Bronchial epithelial cell (primary cell): ENCODE results near the gene RPS27L. TPM values are rescaled to one million over a fixed set of nuclear protein-coding genes. Genes with fewer than 3 reads are reported as not detected.

Source experiments
- DNase-seq: peaks from one replicate; pipeline ENCODE4 v3.0.0-alpha.2; 2010; ENCODE audit warnings: low read depth
- FAIRE-seq: peaks from 2 replicates; lab custom pipeline; 2011; peaks lifted over from hg19 to GRCh38; lab: Jason Lieb, UNC
- H3K27me3 ChIP-seq: 2 replicates; pipeline ENCODE4 v1.5.1; 2011; ENCODE audit warnings: low read length; ENCODE audit not compliant: control insufficient read depth, insufficient read depth
- H3K36me3 ChIP-seq: 2 replicates; pipeline ENCODE4 v1.5.1; 2011; ENCODE audit warnings: low read length; ENCODE audit not compliant: control insufficient read depth, insufficient read depth
- H3K4me3 ChIP-seq: 2 replicates; pipeline ENCODE4 v1.5.1; 2011; ENCODE audit warnings: mild to moderate bottlenecking, low read depth, low read length, control low read depth
- total RNA-seq: library from RNA; depleted of rRNA; stranded (reverse); fragments of >200 nt; gene quantifications from 2 replicates; pipeline ENCODE4 v1.2.1, GENCODE V29; 2014
- TF ChIP-seq, protein P1 (sequence below): IDR thresholded peaks from 2 replicates; pipeline ENCODE4 v1.5.1; 2011; ENCODE audit warnings: mild to moderate bottlenecking, moderate library complexity, low read length, control low read depth, inconsistent platforms; ENCODE audit not compliant: insufficient read depth, severe bottlenecking

Gene RPS27L
- total RNA-seq = 62.7 and 105 TPM in 2 replicates

DNA sequence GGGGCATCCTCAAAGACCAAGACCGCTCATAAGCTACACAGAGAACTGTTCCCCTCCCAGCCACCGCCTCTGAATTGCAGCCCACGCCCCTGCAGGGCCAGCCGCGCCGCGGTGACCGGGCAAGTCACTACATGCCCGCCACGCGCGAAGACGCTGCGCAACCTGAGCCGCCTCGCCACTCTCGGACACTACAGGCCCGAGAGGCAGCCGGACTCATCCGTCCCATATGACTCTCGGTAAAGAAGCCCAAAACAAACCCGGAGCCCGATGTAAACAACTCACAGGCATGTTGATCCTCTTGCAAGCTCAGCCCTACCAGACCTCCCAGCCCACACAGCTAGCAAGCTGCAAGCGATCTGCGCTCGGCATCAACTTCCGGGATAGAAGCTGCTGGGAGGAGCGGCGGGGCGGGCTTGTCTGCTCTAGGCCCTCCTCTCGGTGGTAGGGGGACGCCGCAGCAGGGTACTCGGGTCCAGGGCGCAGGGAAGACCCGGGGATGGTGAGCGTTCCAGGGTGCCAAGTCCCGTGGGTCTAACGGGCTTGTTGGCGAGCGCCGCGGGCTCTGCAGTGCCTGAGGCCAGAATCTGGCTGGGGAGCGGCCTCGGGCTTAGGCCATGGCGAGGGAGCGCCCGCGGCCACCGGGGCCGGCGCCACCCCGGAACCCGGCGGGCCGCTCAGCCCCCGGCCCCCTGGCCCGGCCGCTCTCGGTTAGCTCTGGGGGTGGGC is at the start of gene RPS27L:
TSS of gene RPS27L (minus strand) at position 360 of the 726 bp plus-strand sequence. CDS start at position 288, 72 bp downstream.
- peaks cover 1% of the 10 kb centered on the region for H3K36me3 ChIP-seq
- H3K27me3 ChIP-seq = no peaks in the 10 kb centered on the region
- TF ChIP-seq, protein P1, sequence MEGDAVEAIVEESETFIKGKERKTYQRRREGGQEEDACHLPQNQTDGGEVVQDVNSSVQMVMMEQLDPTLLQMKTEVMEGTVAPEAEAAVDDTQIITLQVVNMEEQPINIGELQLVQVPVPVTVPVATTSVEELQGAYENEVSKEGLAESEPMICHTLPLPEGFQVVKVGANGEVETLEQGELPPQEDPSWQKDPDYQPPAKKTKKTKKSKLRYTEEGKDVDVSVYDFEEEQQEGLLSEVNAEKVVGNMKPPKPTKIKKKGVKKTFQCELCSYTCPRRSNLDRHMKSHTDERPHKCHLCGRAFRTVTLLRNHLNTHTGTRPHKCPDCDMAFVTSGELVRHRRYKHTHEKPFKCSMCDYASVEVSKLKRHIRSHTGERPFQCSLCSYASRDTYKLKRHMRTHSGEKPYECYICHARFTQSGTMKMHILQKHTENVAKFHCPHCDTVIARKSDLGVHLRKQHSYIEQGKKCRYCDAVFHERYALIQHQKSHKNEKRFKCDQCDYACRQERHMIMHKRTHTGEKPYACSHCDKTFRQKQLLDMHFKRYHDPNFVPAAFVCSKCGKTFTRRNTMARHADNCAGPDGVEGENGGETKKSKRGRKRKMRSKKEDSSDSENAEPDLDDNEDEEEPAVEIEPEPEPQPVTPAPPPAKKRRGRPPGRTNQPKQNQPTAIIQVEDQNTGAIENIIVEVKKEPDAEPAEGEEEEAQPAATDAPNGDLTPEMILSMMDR = no peak
- peak within 1 kb of the TSS; percentile 82 for H3K4me3 ChIP-seq
- DNase-seq (peak; percentile 87), FAIRE-seq (no peak)

DNA sequence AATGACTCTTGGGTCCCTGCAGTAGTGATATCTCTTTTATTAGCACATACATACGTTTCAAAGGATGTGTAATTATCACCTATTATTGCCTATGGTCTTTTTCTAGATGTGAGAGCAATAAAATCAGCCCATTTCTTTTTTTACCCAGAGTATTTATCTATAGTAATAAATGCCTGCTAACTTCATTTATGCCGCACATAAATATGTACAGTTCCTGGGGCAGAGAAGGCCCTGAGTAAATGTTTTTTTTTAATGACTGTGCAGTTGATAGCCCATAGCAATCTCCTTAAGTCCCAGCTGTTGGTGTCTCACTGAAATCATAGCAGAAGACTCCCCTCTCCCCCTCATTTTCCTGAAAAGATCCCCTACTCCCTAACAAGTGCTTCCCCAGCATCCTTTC is 48.8 kb upstream of the RPS27L start:
- Histone ChIP-seq H3K27me3 (no peaks in the 10 kb centered on the region), H3K36me3 (no peaks in the 10 kb centered on the region), H3K4me3 (no peak overlapping the region)
- FAIRE-seq (no peak), DNase-seq (no peak)
- TF ChIP-seq, protein P1 = no peak

DNA sequence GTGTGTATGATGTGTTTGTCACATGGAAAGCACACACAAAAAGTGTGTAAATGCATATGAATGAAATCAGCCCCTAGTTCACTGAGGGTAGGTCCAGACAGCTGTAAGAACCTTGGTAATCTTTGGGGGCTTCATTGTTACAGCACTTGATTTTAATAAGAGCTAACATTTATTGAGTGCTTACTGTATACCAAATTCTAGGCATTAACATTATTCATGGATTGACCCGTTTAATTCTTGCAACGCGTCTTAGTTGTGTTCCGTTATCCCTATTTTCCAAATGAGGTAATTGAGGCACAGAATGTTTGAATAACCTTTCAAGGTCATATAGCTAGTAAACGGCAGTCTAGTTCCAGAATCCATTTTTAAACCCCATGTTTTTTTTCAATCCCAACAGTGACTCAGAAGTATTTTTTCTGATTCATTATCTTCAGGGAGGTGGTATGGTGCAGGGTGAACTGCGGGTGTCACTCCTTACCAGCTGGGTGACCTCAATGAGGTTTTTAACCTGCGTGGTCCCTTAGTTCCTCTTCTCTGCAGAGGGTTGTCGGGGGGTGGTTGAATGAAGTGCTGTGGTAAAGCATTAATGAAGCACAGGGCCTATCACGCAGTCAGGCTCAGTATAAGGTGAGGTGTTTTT is 46.3 kb upstream of the RPS27L start:
- Histone ChIP-seq H3K27me3 (no peaks in the 10 kb centered on the region), H3K4me3 (no peak overlapping the region), H3K36me3 (no peaks in the 10 kb centered on the region)
- DNase-seq = peak; percentile 19
- TF ChIP-seq, protein P1 = no peak
- no peak for FAIRE-seq

DNA sequence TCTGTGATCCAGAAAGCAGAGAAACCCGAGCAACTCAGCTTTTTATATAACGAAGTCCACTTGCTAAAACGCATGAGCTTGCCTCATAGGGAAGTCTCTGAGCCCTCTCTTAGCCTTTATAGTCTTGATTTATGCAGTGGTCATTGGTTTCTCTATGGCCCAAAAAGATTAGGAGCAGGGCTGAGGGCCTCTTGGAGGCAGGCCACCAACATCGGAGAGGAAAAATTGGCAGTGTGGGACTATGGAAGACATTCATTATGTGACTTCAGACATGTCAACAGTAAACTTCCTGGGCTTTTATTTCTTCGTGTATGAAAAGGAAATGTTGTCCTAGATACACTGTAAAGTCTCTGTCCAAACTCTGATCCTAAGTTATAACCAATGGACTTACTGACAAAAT is 45.6 kb upstream of the RPS27L start:
- TF ChIP-seq, protein P1 = no peak
- FAIRE-seq (no peak), DNase-seq (no peak)
- Histone ChIP-seq H3K36me3 (no peaks in the 10 kb centered on the region), H3K27me3 (no peaks in the 10 kb centered on the region), H3K4me3 (no peak overlapping the region)

DNA sequence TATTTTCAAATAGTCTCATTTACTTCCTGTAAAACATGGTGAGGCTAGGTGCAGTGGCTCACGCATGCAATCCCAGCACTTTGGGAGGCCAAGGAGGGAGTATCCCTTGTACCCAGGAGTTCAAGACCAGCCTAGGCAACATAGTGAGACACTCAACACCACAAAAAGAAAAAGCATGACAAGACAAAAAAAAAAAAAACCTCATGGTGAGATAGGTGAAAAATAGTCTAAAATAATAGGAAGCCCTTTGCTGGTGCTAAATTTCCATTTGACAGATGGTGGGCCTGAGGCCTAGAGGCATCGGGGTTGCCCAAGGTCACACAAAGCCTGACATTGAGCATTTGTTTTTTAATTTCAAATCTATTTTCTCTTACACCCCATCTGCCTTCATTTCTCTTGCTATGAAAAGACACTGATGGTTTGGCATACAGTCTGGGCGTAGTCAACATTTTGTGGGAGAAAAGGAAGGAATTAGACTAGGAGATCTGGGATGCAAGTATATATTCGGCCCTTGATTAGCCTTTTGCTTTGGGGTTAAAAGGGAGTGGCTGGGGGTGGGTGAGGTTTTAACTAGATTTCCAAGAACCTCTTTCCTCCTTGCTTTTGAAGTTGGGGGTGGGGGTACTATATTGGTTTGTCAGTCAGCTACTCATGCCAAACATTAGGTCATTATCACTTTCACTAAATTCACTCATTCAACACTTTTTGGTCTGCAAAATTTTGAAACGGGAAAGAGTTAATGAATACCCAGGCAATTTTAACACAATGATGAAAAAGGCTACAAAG is 43.4 kb upstream of the RPS27L start:
- no peak for DNase-seq
- FAIRE-seq = no peak
- H3K36me3 ChIP-seq = no peaks in the 10 kb centered on the region
- no peaks in the 10 kb centered on the region for H3K27me3 ChIP-seq
- no peak overlapping the region for H3K4me3 ChIP-seq
- TF ChIP-seq, protein P1 = no peak
